DND-41 (cell line): ENCODE data around the gene FMOD.
"Not testable (repeated sequence)": the region's sequence is repeated elsewhere in the genome, so short reads cannot be mapped to it uniquely, and the experiment has no call there.

Experiments used
- ATAC-seq: fragments of 200-7000 bp; cut with Tn5 transposase; 3 replicates; pipeline ENCODE4 v1.9.1; 2021; ENCODE audit warnings: low read depth; ENCODE audit not compliant: insufficient read depth
- DNase-seq: peaks from one replicate; pipeline ENCODE4 v3.0.0-alpha.2; 2020
- H2AFZ ChIP-seq: 2 replicates; pipeline ENCODE4 v1.6.0; 2012; ENCODE audit warnings: low read depth, low read length
- H3K27ac ChIP-seq: 2 replicates; pipeline ENCODE4 v1.5.1; 2012; ENCODE audit warnings: low read length, inconsistent platforms
- H3K27me3 ChIP-seq: fragments of 200-600 bp; sonication (generic); 2 replicates; pipeline ENCODE4 v1.6.0; 2012; ENCODE audit warnings: low read length, mild to moderate bottlenecking, inconsistent platforms; ENCODE audit not compliant: insufficient read depth, poor library complexity
- H3K36me3 ChIP-seq: 2 replicates; pipeline ENCODE4 v1.5.1; 2012; ENCODE audit warnings: low read length, inconsistent platforms; ENCODE audit not compliant: insufficient read depth
- H3K4me1 ChIP-seq: 2 replicates; pipeline ENCODE4 v1.5.1; 2012; ENCODE audit warnings: mild to moderate bottlenecking, low read length; ENCODE audit not compliant: insufficient read depth
- H3K4me2 ChIP-seq: 2 replicates; pipeline ENCODE4 v1.6.0; 2012; ENCODE audit warnings: mild to moderate bottlenecking, moderate library complexity, low read length, inconsistent platforms; ENCODE audit not compliant: insufficient read depth
- H3K4me3 ChIP-seq, 2 experiments: fragments of 200-600 bp in 1 of 2; shearing (Covaris generic) in 1 of 2; 2 replicates each; pipeline ENCODE4 v1.5.1; 2012 to 2016; ENCODE audit warnings: inconsistent platforms in 2 of 2, low read length in 2 of 2, mild to moderate bottlenecking in 2 of 2, low read depth in 1 of 2, moderate library complexity in 1 of 2
- H3K79me2 ChIP-seq: 2 replicates; pipeline ENCODE4 v1.6.0; 2012; ENCODE audit warnings: low read length, inconsistent platforms; ENCODE audit not compliant: insufficient read depth
- H3K9ac ChIP-seq: 2 replicates; pipeline ENCODE4 v1.6.0; 2012; ENCODE audit warnings: low read depth, mild to moderate bottlenecking, inconsistent platforms, low read length, moderate library complexity
- H3K9me3 ChIP-seq: 2 replicates; pipeline ENCODE4 v1.5.1; 2012; ENCODE audit warnings: low read length, moderate library complexity, mild to moderate bottlenecking, inconsistent platforms; ENCODE audit not compliant: insufficient read depth, severe bottlenecking
- H4K20me1 ChIP-seq: 2 replicates; pipeline ENCODE4 v1.6.0; 2012; ENCODE audit warnings: low read length; ENCODE audit not compliant: insufficient read depth
- EZH2 ChIP-seq: IDR thresholded peaks from 3 replicates; pipeline ENCODE4 v1.6.1; 2012; ENCODE audit warnings: borderline replicate concordance, low read depth, mild to moderate bottlenecking, moderate library complexity, low read length, inconsistent platforms; ENCODE audit not compliant: severe bottlenecking
- TF ChIP-seq, protein P1 (sequence below): IDR thresholded peaks from 2 replicates; pipeline ENCODE4 v1.5.1; 2012; ENCODE audit warnings: borderline replicate concordance, low read length, moderate library complexity, mild to moderate bottlenecking; ENCODE audit not compliant: poor library complexity, severe bottlenecking; ENCODE audit errors: extremely low read depth

FMOD gene

DNA sequence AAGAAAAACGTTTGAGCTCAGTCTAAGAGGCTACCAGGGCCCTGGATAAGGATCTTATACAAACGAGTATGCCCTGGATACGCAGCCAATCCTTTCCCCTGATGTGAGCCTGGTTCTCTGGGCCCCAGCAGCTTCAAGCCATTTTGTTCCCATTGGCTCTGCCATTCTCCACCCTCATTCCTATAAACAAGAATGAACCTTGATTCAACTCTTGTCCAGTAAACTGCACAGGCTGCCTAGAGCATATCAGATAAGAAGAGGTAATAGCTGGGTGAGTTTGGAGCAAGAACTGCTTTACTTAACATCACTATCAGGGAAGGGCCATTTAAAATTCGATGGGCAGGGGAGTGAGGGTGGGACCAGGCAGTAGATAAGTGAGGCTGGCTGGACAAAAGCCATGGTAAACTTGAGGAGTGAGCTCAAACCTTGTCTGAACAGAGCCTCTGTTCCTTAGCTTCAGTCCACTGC lies 34.3 kb downstream of the FMOD start:
- DNase-seq (no peak), ATAC-seq (no peak)
- H3K4me2 ChIP-seq, result no peak overlapping the region
- H3K27ac ChIP-seq, result no peak overlapping the region
- TF ChIP-seq, protein P1, sequence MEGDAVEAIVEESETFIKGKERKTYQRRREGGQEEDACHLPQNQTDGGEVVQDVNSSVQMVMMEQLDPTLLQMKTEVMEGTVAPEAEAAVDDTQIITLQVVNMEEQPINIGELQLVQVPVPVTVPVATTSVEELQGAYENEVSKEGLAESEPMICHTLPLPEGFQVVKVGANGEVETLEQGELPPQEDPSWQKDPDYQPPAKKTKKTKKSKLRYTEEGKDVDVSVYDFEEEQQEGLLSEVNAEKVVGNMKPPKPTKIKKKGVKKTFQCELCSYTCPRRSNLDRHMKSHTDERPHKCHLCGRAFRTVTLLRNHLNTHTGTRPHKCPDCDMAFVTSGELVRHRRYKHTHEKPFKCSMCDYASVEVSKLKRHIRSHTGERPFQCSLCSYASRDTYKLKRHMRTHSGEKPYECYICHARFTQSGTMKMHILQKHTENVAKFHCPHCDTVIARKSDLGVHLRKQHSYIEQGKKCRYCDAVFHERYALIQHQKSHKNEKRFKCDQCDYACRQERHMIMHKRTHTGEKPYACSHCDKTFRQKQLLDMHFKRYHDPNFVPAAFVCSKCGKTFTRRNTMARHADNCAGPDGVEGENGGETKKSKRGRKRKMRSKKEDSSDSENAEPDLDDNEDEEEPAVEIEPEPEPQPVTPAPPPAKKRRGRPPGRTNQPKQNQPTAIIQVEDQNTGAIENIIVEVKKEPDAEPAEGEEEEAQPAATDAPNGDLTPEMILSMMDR, result no peak
- no peak for TF ChIP-seq EZH2
- no peaks in the 10 kb centered on the region for H3K27me3 ChIP-seq
- H3K4me3 ChIP-seq, result no peak overlapping the region
- no peaks in the 10 kb centered on the region for H3K9me3 ChIP-seq
- H3K9ac ChIP-seq, result no peak overlapping the region
- peaks cover 37% of the 10 kb centered on the region for H3K4me1 ChIP-seq
- H3K79me2 ChIP-seq, result no peaks in the 10 kb centered on the region
- H3K36me3 ChIP-seq, result no peaks in the 10 kb centered on the region
- no peaks in the 10 kb centered on the region for H4K20me1 ChIP-seq
- H2AFZ ChIP-seq, result no peak overlapping the region

GRCh38 chr1:203314025-203314759 lies 36.7 kb downstream of the FMOD start:
- not testable (repeated sequence) for H3K79me2 ChIP-seq, H3K9ac ChIP-seq, H3K27me3 ChIP-seq, H3K36me3 ChIP-seq, H2AFZ ChIP-seq, H4K20me1 ChIP-seq, H3K4me3 ChIP-seq, H3K9me3 ChIP-seq, H3K4me2 ChIP-seq, ATAC-seq, H3K27ac ChIP-seq, DNase-seq
- H3K4me1 ChIP-seq, result peaks cover 18% of the 10 kb centered on the region

GRCh38 chr1:203311368-203312301 lies 39.3 kb downstream of the FMOD start:
- peaks cover 40% of the 10 kb centered on the region for H3K4me1 ChIP-seq
- H4K20me1 ChIP-seq, result peaks cover 16% of the 10 kb centered on the region
- no peaks in the 10 kb centered on the region for H3K9me3 ChIP-seq
- peaks cover 24% of the 10 kb centered on the region for H3K36me3 ChIP-seq
- no peak overlapping the region for H3K9ac ChIP-seq
- peaks cover 25% of the 10 kb centered on the region for H3K79me2 ChIP-seq
- TF ChIP-seq, protein P1, result no peak
- TF ChIP-seq EZH2, result no peak
- no peak overlapping the region for H3K4me3 ChIP-seq
- no peaks in the 10 kb centered on the region for H3K27me3 ChIP-seq
- DNase-seq (no peak), ATAC-seq (peak; percentile 29; the same call in 1 of the 3 replicates)
- H3K4me2 ChIP-seq, result no peak overlapping the region
- H2AFZ ChIP-seq, result no peak overlapping the region
- peak overlapping the region; percentile 44 for H3K27ac ChIP-seq

- TF ChIP-seq, protein P1, result no peak
- TF ChIP-seq EZH2, result no peak
- no peak overlapping the region for H2AFZ ChIP-seq
- H3K79me2 ChIP-seq, result peaks cover 42% of the 10 kb centered on the region
- H3K36me3 ChIP-seq, result peaks cover 35% of the 10 kb centered on the region
- H3K4me2 ChIP-seq, result peak overlapping the region; percentile 63
- H3K9me3 ChIP-seq, result no peaks in the 10 kb centered on the region
- DNase-seq, result no peak
- peak overlapping the region; percentile 19; the same call in 1 of the 2 replicates for H3K27ac ChIP-seq
- H3K4me1 ChIP-seq, result peaks cover 59% of the 10 kb centered on the region
- no peak overlapping the region; a peak in 1 of 4 replicates for H3K4me3 ChIP-seq
- H3K27me3 ChIP-seq, result no peaks in the 10 kb centered on the region
- H4K20me1 ChIP-seq, result peaks cover 22% of the 10 kb centered on the region
- no peak for ATAC-seq
- H3K9ac ChIP-seq, result peak overlapping the region; percentile 81; the same call in 1 of the 2 replicates
Measured at GRCh38 chr1:203308923-203309331, 42.0 kb downstream of the FMOD start.
